ENCODE results near the gene NHLH1. TPM values are rescaled to one million over a fixed set of nuclear protein-coding genes. Genes with fewer than 3 reads are reported as not detected.

The NHLH1 gene
- total and polyA plus RNA-seq, 10 of the 15 experiments (the other 5 are each of a cell fraction or from before 2014, with no cell fraction given): 0.22 to 0.98 (median 0.43) TPM; not detected in 1

GRCh38 chr1:160420881-160421842 lies 54.3 kb downstream of the NHLH1 start:
- ChIA-PET SMC1A (ENCODE audit: uncharacterized antibody, unreplicated experiment) (interaction anchor here (0.8 kb wide), 1 partner anchor 49 kb away, joined by 5 read pairs; no protein-coding TSS in a partner anchor), RAD21 (ENCODE audit: unreplicated experiment) (no interaction called here), POLR2A (interaction anchor here (0.6 kb wide), 1 partner anchor 25 kb away, joined by 6 read pairs; no protein-coding TSS in a partner anchor), CTCF (interaction anchor here (1.1 to 1.4 kb wide), 4 partner anchors 44 to 228 kb away, joined by 3 to 4 read pairs (median 4); no protein-coding TSS in a partner anchor)
- in situ Hi-C loops (cut with MboI) (loop anchor here (25.0 kb wide), 1 partner anchor 541 kb away; the partner anchor contains the start of gene ITLN2), intact Hi-C loops (cut with micrococcal nuclease; ENCODE audit: unreplicated experiment) (no loop called here)
- Histone ChIP-seq H3K79me2 (ENCODE audit: control insufficient read depth, insufficient read depth, low read length) (no peaks in the 10 kb centered on the region), H3K4me1 (ENCODE audit: control insufficient read depth, insufficient read depth, low read length) (no peaks in the 10 kb centered on the region), H3K27me3 (replicated peaks in 1 of 2; ENCODE audit: control insufficient read depth in 2 of 2, insufficient read depth in 2 of 2, low read length in 1 of 2) (no peaks in the 10 kb centered on the region), H2AFZ (ENCODE audit: control insufficient read depth, low read depth, low read length) (no peak overlapping the region), H3K9ac (ENCODE audit: control insufficient read depth, insufficient read depth, low read length) (no peak overlapping the region), H4K20me1 (ENCODE audit: control insufficient read depth, insufficient read depth) (no peaks in the 10 kb centered on the region), H3K9me3 (replicated peaks; ENCODE audit: control insufficient read depth, insufficient read depth, low read length) (no peaks in the 10 kb centered on the region), H3K4me3 (no peak overlapping the region), H3K4me2 (ENCODE audit: control insufficient read depth, insufficient read depth) (no peak overlapping the region), H3K27ac (ENCODE audit: control insufficient read depth, insufficient read depth) (no peak overlapping the region), H3K36me3 (ENCODE audit: control insufficient read depth in 2 of 2, insufficient read depth in 2 of 2, low read length in 1 of 2) (no peaks in the 10 kb centered on the region)
- WGBS (ENCODE audit: insufficient coverage, insufficient replicate concordance, low lambda C conversion rate, missing lambda C conversion rate): 85% methylated on average over 7 of the region's 7 CpGs
- FAIRE-seq (no peak), ATAC-seq (no peak), DNase-seq (ENCODE audit: low read depth, low spot score) (no peak)
- BruUV-seq (replicated peaks): no TSS peak
- TF ChIP-seq NR2C2 (IDR thresholded peaks at IDR 0.05; ENCODE audit: borderline replicate concordance, control insufficient read depth, insufficient read length, low read depth) (no peak), CTCF (IDR thresholded peaks at IDR 0.05 in 2 of 3, conservative IDR thresholded peaks at IDR 0.05 in 1 of 3; ENCODE audit: control insufficient read depth in 2 of 3, extremely low read depth in 1 of 3, insufficient read depth in 1 of 3, low read depth in 3 of 3, low read length in 3 of 3) (no peak), CREM (IDR thresholded peaks at IDR 0.05; ENCODE audit: low read depth) (no peak), NFIC (IDR thresholded peaks at IDR 0.05; ENCODE audit: low read depth, low read length) (no peak), ZNF274 (IDR thresholded peaks at IDR 0.05; ENCODE audit: insufficient read depth, insufficient read length) (no peak), POLR2AphosphoS2 (IDR thresholded peaks at IDR 0.05; ENCODE audit: low read depth, low read length) (no peak), ZZZ3 (IDR thresholded peaks at IDR 0.05; ENCODE audit: control insufficient read depth, insufficient read length, low read depth) (no peak), CUX1 (IDR thresholded peaks at IDR 0.05; ENCODE audit: insufficient replicate concordance, low read depth, low read length) (no peak), CBX5 (IDR thresholded peaks at IDR 0.05; ENCODE audit: low read depth) (no peak), ZBED1 (IDR thresholded peaks at IDR 0.05; ENCODE audit: borderline replicate concordance) (no peak), BCL3 (IDR thresholded peaks at IDR 0.05; ENCODE audit: borderline replicate concordance, insufficient read depth, low read depth, low read length, poor library complexity, severe bottlenecking) (no peak), SMARCA5 (IDR thresholded peaks at IDR 0.05) (no peak), DPF2 (IDR thresholded peaks at IDR 0.05) (no peak), NRF1 (conservative IDR thresholded peaks at IDR 0.05; ENCODE audit: low read depth, low read length) (no peak)
